ENCODE data around the gene LAPTM5. TPM values are rescaled to one million over a fixed set of nuclear protein-coding genes. Genes with fewer than 3 reads are reported as not detected.

The LAPTM5 gene
- total and polyA plus RNA-seq, 8 donors = 4.6 to 48.4 (median 35.4) TPM

- Histone ChIP-seq H3K27ac (peak overlapping the region in 4 of 5 donors; percentile 97 to 100 (median 100)), H3K36me3 (peaks cover 0 to 21% (median 17%) of the 10 kb centered on the region in 4 donors), H3K4me3 (peak overlapping the region; percentile 35 to 59 (median 58)), H3K27me3 (no peaks in the 10 kb centered on the region), H3K9me3 (peaks cover 0 to 8% (median 0%) of the 10 kb centered on the region in 4 donors), H3K4me1 (peaks cover 12 to 35% (median 14%) of the 10 kb centered on the region in 4 donors)
- DNase-seq = no peak
- TF ChIP-seq POLR2A (IDR thresholded peaks at IDR 0.05) (no peak), CTCF (IDR thresholded peaks at IDR 0.05) (peak in 1 of 7 experiments; percentile 23), POLR2AphosphoS5 (IDR thresholded peaks at IDR 0.05) (peak in 1 of 3 donors; percentile 41), EP300 (IDR thresholded peaks at IDR 0.05) (no peak)
- WGBS, 5 donors = 33 to 60% (median 37%) methylated on average over 12 to 21 of the region's 21 CpGs
- intact Hi-C loops (cut with DNase I; ENCODE audit: low total_unique reads) = loop anchor here (2.0 to 5.0 kb wide), 2 partner anchors 59 to 193 kb away; no protein-coding TSS in a partner anchor
Measured at GRCh38 chr1:30719406-30720270, 37.9 kb downstream of the LAPTM5 start.

- intact Hi-C loops (cut with DNase I; ENCODE audit: low total_unique reads) = no loop called here
- H3K27me3 ChIP-seq = no peaks in the 10 kb centered on the region
- H3K9me3 ChIP-seq = peaks cover 0 to 8% (median 0%) of the 10 kb centered on the region in 4 donors
- peaks cover 0 to 13% (median 10%) of the 10 kb centered on the region in 4 donors for H3K36me3 ChIP-seq
- peaks cover 14 to 39% (median 16%) of the 10 kb centered on the region in 4 donors for H3K4me1 ChIP-seq
- 0 to 1% (median 0%) methylated on average over 3 to 66 of the region's 66 CpGs for WGBS, 5 donors
- peak overlapping the region; percentile 35 to 59 (median 58) for H3K4me3 ChIP-seq
- peak; percentile 81 to 99 for DNase-seq
- H3K27ac ChIP-seq = peak overlapping the region; percentile 97 to 100 (median 100)
- peak; percentile 94 to 98 (median 96) for TF ChIP-seq POLR2AphosphoS5 (IDR thresholded peaks at IDR 0.05)
- TF ChIP-seq EP300 (IDR thresholded peaks at IDR 0.05) = no peak
- peak in 6 of 7 experiments; percentile 96 to 99 (median 98) for TF ChIP-seq CTCF (IDR thresholded peaks at IDR 0.05)
- peak in 2 of 4 donors; percentile 72 to 77 for TF ChIP-seq POLR2A (IDR thresholded peaks at IDR 0.05)
Measured at GRCh38 chr1:30718636-30719405, 38.8 kb downstream of the LAPTM5 start.

DNA sequence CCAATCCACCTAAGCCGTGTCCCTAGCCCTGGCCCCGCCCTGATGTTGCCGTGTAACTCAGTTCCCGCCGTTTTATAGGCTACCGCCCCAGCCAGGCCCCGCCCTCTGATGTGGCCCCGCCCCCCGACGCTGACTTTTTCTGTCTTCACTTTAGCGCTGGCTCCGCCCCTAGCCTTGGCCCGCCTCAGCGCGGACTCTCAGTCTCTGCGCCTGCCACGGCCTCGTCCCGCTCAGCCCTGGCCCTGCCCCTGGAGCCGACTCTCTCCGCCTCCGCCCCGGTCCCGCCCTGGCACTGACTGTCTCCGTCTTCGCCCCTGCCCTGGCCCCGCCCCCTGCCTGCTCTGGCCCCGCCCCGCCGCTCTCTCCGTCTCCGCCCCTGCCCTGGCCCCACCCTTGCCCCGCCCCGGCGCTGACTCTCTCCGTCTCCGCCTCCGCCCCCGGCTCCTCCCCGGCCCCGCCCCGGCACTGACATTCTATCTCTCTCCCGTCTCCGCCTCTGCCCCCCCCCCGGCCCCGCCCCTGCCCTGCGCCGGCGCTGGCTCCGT, 39.4 kb downstream of the LAPTM5 start:
- 1 to 4% (median 2%) methylated on average over 33 to 49 of the region's 50 CpGs for WGBS, 5 donors
- peak overlapping the region; percentile 31 to 59 (median 34) for H3K4me3 ChIP-seq
- H3K27me3 ChIP-seq = no peaks in the 10 kb centered on the region
- peak; percentile 99 for DNase-seq
- TF ChIP-seq POLR2AphosphoS5 (IDR thresholded peaks at IDR 0.05) (peak in 1 of 3 donors; percentile 56), EP300 (IDR thresholded peaks at IDR 0.05) (no peak), CTCF (IDR thresholded peaks at IDR 0.05) (no peak), POLR2A (IDR thresholded peaks at IDR 0.05) (no peak)
- intact Hi-C loops (cut with DNase I; ENCODE audit: low total_unique reads) = no loop called here
- H3K9me3 ChIP-seq = peaks cover 0 to 8% (median 0%) of the 10 kb centered on the region in 4 donors
- H3K36me3 ChIP-seq = peaks cover 0 to 9% (median 5%) of the 10 kb centered on the region in 4 donors
- peak overlapping the region; percentile 76 to 100 (median 100) for H3K27ac ChIP-seq
- peaks cover 14 to 43% (median 19%) of the 10 kb centered on the region in 4 donors for H3K4me1 ChIP-seq
